ENCODE results near the gene AGAP1.

DNA sequence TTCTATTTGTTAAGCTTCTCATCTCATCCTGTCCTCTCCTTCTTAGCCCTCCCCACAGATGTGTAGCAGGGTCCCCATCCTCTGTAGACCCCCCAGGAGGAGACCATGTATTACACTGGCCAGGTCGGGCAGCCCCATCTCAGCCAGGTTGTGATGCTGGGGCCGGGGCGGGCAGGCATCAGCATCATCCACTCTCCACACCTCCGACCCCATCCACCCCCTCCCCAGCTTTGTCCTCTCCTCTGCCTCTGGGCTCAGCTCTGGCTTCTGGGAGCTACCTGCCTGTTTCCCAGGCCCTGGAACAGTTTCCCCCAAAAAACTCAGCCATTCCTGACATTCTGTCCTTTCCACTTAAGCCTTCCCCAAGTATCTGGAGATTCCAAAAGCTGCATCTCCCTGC lies 625.2 kb downstream of the AGAP1 start:
- TF ChIP-seq, protein P1, sequence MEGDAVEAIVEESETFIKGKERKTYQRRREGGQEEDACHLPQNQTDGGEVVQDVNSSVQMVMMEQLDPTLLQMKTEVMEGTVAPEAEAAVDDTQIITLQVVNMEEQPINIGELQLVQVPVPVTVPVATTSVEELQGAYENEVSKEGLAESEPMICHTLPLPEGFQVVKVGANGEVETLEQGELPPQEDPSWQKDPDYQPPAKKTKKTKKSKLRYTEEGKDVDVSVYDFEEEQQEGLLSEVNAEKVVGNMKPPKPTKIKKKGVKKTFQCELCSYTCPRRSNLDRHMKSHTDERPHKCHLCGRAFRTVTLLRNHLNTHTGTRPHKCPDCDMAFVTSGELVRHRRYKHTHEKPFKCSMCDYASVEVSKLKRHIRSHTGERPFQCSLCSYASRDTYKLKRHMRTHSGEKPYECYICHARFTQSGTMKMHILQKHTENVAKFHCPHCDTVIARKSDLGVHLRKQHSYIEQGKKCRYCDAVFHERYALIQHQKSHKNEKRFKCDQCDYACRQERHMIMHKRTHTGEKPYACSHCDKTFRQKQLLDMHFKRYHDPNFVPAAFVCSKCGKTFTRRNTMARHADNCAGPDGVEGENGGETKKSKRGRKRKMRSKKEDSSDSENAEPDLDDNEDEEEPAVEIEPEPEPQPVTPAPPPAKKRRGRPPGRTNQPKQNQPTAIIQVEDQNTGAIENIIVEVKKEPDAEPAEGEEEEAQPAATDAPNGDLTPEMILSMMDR (IDR thresholded peaks at IDR 0.05; ENCODE audit: low read depth, low read length, poor library complexity, severe bottlenecking), result no peak
- no peak for TF ChIP-seq EZH2phosphoT487 (IDR thresholded peaks at IDR 0.05; ENCODE audit: borderline replicate concordance, low read length)

Measured in DOHH2 (cell line).